Hematopoietic multipotent progenitor cell treated with erythropoietin and hydrocortisone succinate and interleukin-3 and kit ligand, for 17 days (in vitro differentiated cells): Measurements from ENCODE around the gene ENO2.

Source experiments
- DNase-seq: peaks from one replicate; pipeline ENCODE4 v3.0.0-alpha.2; 2015; ENCODE audit warnings: low spot score

The ENO2 gene

DNA sequence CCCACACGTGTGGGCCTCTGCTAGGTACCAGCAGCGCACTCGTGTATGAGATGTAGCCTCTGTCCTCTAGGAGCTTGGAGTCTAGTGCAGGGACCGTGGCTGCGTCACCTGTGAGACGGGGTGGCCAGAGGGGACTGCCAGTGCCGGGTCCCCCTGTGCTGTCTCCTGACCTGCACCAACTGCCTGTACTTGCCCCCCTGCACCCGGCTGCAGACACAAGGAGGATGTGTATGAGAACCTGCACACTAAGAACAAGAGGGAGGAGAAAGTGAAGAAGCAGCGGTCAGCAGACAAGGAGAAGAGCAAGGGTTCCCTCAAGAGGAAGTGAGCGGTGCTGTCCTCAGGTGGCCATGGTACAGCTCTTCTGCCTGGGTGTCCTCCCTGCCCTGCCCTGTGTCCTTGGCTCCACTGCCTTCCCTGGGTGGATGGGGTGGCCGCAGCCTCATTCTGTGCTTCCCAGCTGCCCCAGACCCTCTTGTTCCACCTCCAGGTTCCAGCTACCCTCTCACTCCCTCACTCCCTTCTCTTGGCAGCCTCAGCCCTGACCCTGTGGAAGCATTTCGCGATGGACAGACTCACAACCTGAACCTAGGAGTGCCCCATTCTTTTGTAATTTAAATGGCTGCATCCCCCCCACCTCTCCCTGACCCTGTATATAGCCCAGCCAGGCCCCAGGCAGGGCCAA, 46.4 kb downstream of the ENO2 start:
- DNase-seq = peak; percentile 62

DNA sequence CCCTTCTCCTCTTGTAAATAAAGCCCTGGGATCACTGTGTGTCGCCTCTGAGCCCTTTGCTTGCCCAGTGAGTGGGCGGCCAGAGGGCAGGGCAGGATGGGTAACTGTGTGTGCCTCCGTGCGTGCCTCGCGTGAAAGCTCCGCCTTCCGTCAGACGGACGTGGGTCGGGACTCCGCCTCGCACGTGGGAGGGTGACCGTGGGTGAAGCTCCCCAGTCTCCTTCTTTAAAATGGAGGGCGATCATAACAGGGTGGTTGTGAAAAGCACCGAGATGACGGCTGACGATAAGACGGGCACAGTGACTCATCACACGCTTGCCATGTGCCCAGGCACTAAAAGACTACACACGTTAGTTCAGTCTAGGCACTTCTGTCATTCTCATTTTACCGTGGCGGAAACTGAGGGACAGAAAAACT, 46.9 kb downstream of the ENO2 start:
- peak; percentile 93 for DNase-seq

DNA sequence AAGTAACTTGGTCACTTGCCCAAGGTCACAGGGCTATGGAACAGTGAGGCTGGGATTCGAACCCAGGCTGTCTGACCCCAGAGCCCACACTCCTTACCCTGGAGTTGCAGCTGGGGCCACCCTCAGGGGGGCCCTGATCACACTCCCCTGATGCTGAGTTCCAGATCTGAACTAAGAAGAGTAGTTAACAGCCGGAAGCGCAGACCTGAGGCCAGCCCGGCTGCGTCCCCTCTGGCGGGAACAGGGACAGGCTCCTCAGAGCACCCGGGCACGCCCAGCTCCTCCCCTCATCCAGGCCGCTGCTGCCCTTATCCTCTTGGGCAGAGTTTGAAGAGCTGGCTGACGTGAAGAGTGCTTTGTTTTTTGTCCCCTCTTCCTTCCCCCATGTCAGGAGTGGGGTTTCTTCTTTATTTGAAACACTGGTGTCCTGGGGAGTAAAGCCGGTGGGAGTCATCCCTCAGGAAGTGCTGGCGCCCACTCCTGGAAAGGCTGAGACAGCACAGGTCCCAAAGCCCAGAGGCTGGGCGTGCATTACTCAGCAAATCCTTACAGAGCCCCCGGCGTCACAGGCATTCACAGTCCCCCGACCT, 47.4 kb downstream of the ENO2 start:
- DNase-seq = peak; percentile 81

DNA sequence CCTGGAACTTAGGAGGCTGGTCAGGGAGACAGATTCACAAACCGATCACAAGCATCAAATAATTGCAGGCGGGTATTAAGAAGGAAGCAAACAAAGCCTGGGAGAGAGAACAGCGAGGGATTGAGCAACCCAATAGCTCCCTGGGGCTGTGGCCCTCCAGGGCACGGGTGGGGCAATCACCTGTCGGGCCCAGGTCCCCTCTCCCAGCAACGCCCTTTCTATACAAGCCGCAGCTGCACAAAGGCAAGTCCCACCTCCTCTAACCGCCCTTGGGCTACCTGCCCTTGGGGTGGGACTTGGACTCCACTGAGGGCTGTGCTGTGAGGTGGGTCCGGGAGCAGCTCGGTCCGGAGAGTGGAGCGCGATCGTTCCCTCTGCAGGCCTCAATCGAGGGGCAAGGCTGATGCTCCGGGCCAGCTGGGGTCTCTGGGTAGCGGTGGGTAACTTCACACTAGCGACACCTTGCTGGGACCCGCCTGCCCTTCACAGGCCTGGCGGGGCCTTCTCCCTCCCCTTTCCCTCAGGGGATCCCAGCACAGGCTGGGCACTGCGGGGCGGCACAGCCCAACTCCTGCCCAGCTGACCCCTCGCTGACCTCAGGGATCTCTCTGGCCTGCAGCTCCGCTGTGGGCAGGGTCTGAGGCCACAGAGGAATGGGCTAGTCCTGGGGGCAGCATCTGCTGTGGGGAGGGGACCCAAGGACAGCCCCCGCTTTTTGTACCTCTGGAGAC, 48.1 kb downstream of the ENO2 start:
- no peak for DNase-seq

DNA sequence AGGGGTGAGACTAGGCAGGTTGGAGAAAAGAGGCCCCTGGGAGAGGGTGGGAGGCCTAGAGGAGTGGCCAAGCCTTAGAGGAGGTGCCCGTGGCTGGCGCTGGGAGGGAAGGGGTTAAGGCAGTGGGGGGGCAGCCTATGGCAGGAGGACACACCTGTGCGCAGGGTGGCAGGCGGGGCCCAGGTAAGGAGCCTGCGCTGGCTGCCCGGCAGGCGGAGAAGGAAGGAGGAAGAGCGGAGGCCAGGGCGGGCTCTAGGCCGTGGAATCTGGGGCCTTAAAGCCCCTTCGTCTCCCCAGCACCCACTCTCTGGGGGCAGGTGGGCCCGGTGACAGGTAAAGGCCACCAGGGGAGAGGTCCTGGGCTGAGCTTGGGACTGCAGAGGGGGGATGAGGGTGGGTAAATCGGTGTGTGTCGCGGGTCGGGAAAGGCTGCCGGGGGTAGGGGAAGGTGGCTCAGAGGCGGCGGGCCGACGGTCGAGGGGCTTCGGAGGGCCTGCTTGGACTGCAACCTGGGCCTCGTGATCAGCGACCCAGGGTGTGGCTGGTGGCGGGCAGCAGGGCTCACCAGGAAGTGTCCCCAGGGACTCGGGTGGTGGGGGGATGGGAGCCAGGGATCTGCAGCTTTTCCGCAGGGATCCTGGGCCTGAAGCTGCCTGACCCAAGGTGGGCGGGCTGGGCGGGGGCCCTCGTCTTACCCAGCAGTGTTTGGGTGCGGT, 48.8 kb downstream of the ENO2 start:
- DNase-seq = no peak

DNA sequence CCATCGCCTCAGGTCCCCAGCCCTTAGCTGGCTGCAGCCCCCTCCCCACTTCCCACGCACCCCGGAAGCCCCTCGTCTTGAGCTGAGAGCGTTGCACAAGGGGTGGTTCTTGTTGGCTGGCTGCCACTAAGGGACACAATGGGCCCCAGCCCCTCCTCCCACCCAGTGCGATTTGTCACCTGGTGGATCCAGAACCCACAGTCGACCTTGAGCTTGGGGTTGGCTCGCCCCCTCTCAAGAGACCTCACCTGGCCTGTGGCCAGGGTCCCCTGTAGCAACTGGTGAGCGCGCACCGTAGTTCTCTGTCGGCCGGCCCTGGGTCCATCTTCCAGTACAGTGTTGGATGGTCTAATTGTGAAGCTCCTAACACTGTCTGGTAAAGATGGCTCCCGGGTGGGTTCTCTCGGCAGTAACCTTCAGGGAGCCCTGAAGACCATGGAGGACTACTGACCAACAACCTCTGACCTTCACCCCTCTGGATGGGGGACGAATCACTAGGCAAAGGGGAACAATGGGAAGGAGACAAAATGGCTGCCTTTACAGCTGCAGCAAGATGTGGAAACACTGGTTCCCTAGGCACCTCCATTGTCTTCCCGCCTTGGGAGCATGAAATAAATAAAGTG, 49.5 kb downstream of the ENO2 start:
- DNase-seq = no peak

DNA sequence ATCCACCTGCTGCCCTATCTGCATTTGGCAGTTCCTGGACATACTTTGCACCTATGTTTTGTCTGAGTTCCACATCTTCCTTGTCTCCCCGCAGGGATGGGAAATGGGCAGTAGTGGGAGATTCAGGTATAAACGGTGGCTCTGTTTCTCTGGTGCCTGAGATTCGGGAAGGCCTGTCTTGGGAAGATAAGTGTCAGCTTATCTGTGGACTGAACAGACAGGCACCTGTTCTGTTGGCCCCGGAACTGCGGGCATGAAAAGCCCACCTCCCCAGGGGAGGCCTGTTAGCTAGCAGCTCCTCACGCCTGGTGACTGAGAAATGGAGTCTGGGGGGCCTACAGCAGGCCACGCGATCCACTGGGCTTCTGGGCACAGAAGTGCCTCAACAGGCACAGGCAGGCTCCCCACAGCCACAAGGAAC, 50.2 kb downstream of the ENO2 start:
- peak; percentile 48 for DNase-seq

DNA sequence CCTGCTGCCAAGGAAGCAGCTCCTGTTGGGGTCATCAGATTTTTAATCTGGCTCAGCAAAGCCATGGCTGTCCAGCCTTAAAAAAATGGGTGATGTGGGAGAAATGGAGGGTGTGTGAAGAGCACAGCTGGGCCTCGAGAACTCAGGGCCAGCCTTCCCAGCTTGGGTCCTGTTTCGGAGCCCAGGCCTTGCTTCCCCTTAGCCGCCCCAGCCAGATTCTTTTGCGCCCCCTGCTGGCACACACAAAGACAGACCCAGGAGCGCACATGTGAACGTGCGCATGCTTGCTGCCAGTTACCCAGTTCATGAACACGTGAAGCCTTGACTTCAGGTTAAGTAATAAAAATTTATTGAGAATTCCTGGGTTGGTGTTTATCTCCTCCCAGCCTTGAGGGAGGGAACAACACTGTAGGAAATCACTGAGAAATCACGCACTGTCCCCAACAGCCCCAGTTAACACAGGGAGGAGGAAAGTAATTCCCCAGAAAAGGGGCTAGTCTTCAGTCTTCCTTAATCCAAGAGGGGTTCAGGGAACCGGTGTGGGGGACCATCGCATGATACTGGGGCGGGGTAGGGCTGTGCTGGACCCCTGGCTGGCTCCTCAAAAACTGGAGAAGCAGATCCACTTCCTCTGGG, 50.8 kb downstream of the ENO2 start:
- DNase-seq = peak; percentile 92

DNA sequence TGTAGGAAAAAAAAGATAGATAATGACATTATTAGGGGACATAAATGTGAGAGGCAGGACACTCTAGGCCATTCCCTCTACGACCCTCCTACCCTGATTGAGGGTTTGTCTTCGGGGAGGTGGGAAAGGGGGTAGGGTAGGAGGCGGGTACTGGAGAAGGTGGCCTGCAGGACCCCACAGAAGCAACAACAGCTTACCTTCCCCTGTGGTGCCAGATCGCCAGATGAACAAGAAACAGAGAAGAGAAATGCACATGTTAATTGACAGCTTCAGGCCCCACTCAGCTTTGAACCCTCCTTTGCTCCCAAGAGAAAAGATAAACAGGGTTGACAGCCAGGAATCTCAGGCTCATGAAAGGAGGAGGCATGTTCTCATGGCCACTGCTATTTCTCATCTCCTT, 51.3 kb downstream of the ENO2 start:
- DNase-seq = no peak

DNA sequence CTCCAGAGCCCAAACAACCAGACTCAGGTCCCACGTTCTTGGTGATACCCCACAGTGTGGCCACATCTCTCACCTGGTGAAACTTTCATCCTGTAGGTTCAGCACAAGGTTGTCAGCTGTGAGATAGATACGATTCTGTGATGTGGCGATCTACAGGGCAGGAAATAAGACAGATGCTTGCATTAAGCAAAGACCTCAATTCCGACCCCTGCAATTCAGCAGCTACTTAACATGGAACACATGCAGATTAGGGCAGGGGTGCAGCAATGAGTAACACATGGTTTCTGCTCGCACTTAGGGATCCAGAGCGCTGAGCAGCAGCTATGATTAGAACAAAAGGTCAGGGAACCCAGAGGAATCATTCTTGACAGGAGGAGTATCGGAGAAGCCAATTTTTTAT, 52.0 kb downstream of the ENO2 start:
- DNase-seq = no peak

DNA sequence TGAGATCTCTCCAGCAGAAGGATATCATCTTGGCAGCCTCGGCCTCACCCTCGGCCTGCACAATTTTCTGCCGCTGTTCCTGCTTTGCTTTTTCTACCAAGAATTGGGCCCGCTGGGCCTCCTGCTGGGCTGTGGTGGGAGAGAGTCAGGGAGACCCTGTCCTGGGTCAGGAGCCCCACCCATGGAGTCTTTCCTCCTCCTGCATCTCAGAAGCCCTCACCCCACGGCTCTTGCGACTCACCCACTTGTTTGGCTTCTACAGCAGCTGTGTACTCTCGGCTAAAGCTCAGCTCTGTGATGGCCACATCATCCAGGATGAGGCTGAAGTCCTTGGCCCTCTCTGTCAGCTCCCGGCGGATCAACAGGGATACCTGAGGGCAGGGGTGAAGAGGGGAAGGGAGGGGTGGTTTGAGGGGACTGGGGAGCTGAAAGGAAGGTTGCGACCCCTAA, 53.3 kb downstream of the ENO2 start:
- DNase-seq = no peak

DNA sequence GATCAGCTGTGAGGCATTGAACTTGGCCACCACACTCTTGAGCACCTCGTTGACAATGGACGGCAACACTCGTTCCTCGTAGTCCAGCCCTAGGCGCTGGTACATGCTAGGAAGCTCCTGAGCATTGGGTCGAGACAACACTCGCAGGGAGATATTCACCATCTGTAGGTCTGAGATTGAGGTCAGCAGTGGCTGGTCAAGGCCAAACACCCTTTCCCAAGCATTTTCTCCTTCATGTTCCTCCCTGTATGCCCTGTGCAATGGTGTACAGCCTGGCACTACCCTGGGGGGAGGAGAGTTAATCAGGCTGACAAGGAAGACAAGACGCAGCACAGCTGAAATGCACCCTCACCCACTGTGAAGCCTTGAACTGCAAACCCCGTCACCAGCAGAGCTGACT, 54.0 kb downstream of the ENO2 start:
- no peak for DNase-seq

DNA sequence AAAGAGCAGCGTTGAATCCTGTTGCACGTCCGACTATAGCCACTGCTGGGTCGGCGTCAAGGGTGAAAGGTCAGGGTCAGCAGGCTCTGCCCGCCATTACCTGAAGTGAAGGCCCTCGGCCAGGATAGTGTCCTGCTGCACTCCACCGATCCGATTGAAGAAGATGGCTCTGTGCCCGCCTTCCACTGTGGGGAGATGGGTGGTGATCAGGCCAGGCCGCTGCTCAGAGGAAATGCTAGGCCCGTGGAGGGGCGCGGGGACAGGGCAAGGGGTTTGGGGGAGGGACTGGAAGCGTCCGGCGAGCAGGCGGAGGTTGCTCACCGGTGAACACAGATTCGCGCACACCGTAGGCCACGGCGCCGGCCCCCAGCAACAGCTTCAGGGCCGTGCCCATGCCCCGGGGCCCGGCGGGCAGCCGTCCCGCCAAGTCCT, 55.7 kb downstream of the ENO2 start:
- no peak for DNase-seq
